Endothelial cell of umbilical vein (primary cell): ENCODE data around the gene SLCO2B1. TPM values are rescaled to one million over a fixed set of nuclear protein-coding genes. Genes with fewer than 3 reads are reported as not detected.
A peak's percentile ranks its signal among the peaks of the same experiment; 100 is the strongest.

Experiments
- BruUV-seq: library from RNA; stranded (reverse); fragments of 400-500 nt; replicated peaks from 2 replicates; lab custom pipeline; 2021; lab: Mats Ljungman, UMichigan
- CTCF ChIA-PET: fragments of 300-600, 350-600 bp; sonication (Branson Sonifier 250); formaldehyde crosslinking; loops from one replicate; lab custom pipeline; 2021; ENCODE audit warnings: antibody characterized with exemption, inconsistent platforms; lab: Charles Lee
- POLR2A ChIA-PET: fragments of 300-600, 350-600 bp; sonication (Branson Sonifier 250); formaldehyde crosslinking; loops from one replicate; lab custom pipeline; 2021; ENCODE audit warnings: antibody characterized with exemption, inconsistent platforms; lab: Charles Lee
- DNase-seq: peaks from one replicate; pipeline ENCODE4 v3.0.0-alpha.2; 2011; ENCODE audit warnings: low read depth, low spot score
- FAIRE-seq: peaks from 2 replicates; lab custom pipeline; 2011; peaks lifted over from hg19 to GRCh38; lab: Jason Lieb, UNC
- H2AFZ ChIP-seq: 2 replicates; pipeline ENCODE4 v1.6.0; 2012; ENCODE audit warnings: low read depth, low read length, control low read depth, inconsistent platforms
- H3K27ac ChIP-seq: 2 replicates; pipeline ENCODE4 v1.5.1; 2011; ENCODE audit warnings: low read depth, mild to moderate bottlenecking, control low read depth, low read length, moderate library complexity; ENCODE audit not compliant: insufficient read depth
- H3K27me3 ChIP-seq, 2 experiments: 2 replicates each; pipeline versions ENCODE4 v1.6.0 to v1.6.1; 2011; ENCODE audit warnings: low read length in 2 of 2, mixed read lengths in 1 of 2; ENCODE audit not compliant: control insufficient read depth in 2 of 2, insufficient read depth in 2 of 2
- H3K36me3 ChIP-seq, 2 experiments: 2 replicates in 1 of 2; 3 replicates in 1 of 2; pipeline ENCODE4 v1.5.1; 2011; ENCODE audit warnings: low read length in 2 of 2, mild to moderate bottlenecking in 1 of 2, moderate library complexity in 1 of 2; ENCODE audit not compliant: control insufficient read depth in 2 of 2, insufficient read depth in 2 of 2; ENCODE audit errors: extremely low read depth in 1 of 2
- H3K4me1 ChIP-seq: 3 replicates; pipeline ENCODE4 v1.5.1; 2011; ENCODE audit warnings: mild to moderate bottlenecking, low read length; ENCODE audit not compliant: control insufficient read depth, insufficient read depth; ENCODE audit errors: extremely low read depth
- H3K4me2 ChIP-seq: 2 replicates; pipeline ENCODE4 v1.6.1; 2011; ENCODE audit warnings: low read length, control low read depth, mixed read lengths; ENCODE audit not compliant: insufficient read depth
- H3K4me3 ChIP-seq, 3 experiments: fragments of 200-600 bp in 1 of 3; sonication (generic), shearing (Covaris generic) in 1 of 3; replicated peaks in 1 of 3; 2 replicates each; pipeline ENCODE4 v1.5.1; 2011 to 2016; ENCODE audit warnings: control low read depth in 3 of 3, low read length in 3 of 3, mild to moderate bottlenecking in 2 of 3, inconsistent platforms in 1 of 3, low read depth in 1 of 3, moderate library complexity in 1 of 3; ENCODE audit not compliant: insufficient read depth in 1 of 3
- H3K79me2 ChIP-seq: 2 replicates; pipeline ENCODE4 v1.6.0; 2012; ENCODE audit warnings: low read length, inconsistent platforms; ENCODE audit not compliant: control insufficient read depth, insufficient read depth
- H3K9ac ChIP-seq: replicated peaks from 2 replicates; pipeline ENCODE3; 2011; ENCODE audit warnings: low read length, control low read depth; ENCODE audit not compliant: insufficient read depth; ENCODE audit errors: extremely low read depth
- H3K9me1 ChIP-seq: replicated peaks from 3 replicates; pipeline ENCODE4 v1.6.0; 2011; ENCODE audit warnings: mild to moderate bottlenecking, low read length; ENCODE audit not compliant: control insufficient read depth, insufficient read depth; ENCODE audit errors: extremely low read depth
- H3K9me3 ChIP-seq: replicated peaks from 2 replicates; pipeline ENCODE4 v1.5.1; 2012; ENCODE audit warnings: low read length, inconsistent platforms; ENCODE audit not compliant: control insufficient read depth, insufficient read depth
- H4K20me1 ChIP-seq: replicated peaks from 2 replicates; pipeline ENCODE3; 2011; ENCODE audit warnings: mild to moderate bottlenecking, low read length; ENCODE audit not compliant: control insufficient read depth, insufficient read depth; ENCODE audit errors: extremely low read depth
- CTCF ChIP-seq, 2 donors: IDR thresholded peaks; 1 replicate in 1 of 2; 2 replicates in 1 of 2; pipeline ENCODE4 v1.5.1; 2011; ENCODE audit warnings: low read length in 2 of 2, mild to moderate bottlenecking in 2 of 2, moderate library complexity in 2 of 2, control low read depth in 1 of 2, inconsistent platforms in 1 of 2, low read depth in 1 of 2; ENCODE audit not compliant: insufficient read depth in 1 of 2; ENCODE audit errors: extremely low read depth in 1 of 2
- EZH2 ChIP-seq: IDR thresholded peaks from 2 replicates; pipeline ENCODE4 v1.6.1; 2012; ENCODE audit warnings: borderline replicate concordance, low read depth, mild to moderate bottlenecking, moderate library complexity, low read length, inconsistent platforms; ENCODE audit not compliant: severe bottlenecking
- FOS ChIP-seq: IDR thresholded peaks from 2 replicates; pipeline ENCODE4 v1.6.1; 2011; ENCODE audit warnings: mild to moderate bottlenecking, low read length, moderate library complexity, borderline replicate concordance; ENCODE audit not compliant: insufficient read depth
- dilution Hi-C: fragments of 300-500 bp; cut with MboI; formaldehyde crosslinking; loops from one replicate; pipeline ENCODE4 v1.15.0; 2019; ENCODE audit warnings: low sequenced_read_pairs; ENCODE audit not compliant: extremely low pct_ligation_motif_present
- intact Hi-C: fragments of 100-400 bp; cut with micrococcal nuclease; formaldehyde crosslinking; loops from one replicate; pipeline ENCODE4 v1.10.0; 2022
- polyA plus RNA-seq, 4 experiments: library from polyadenylated mRNA; depleted of rRNA in 3 of 4; stranded (reverse) in 3 of 4; unstranded in 1 of 4; fragments of >200 nt; gene quantifications; 2 replicates each; pipeline versions ENCODE4 v1.2.1 to v1.2.3, GENCODE V29; 2011 to 2012; ENCODE audit warnings: missing spikeins in 1 of 4
- total RNA-seq: library from RNA; stranded (reverse); gene quantifications from 2 replicates; pipeline ENCODE4 v1.2.3, GENCODE V29; 2021

The SLCO2B1 gene
- total and polyA plus RNA-seq, 2 donors (not counting 3 experiments of a cell fraction or from before 2014, with no cell fraction given), result 0.04 TPM; not detected in 1

GRCh38 chr11:75160220-75160757, 9.4 kb downstream of the SLCO2B1 start:
- BruUV-seq, result no TSS peak
- intact Hi-C loops, result no loop called here
- CTCF ChIA-PET, result interaction anchor here (0.7 to 2.3 kb wide), 7 partner anchors 10 to 88 kb away, joined by 3 to 14 read pairs (median 4); partner anchors contain the start of gene SLCO2B1

More at GRCh38 chr11:75160220-75160757, 9.4 kb downstream of the SLCO2B1 start:
- dilution Hi-C loops, result no loop called here
- peaks cover 0 to 2% of the 10 kb centered on the region in 2 experiments for H3K27me3 ChIP-seq
- no peak for FAIRE-seq
- H3K9ac ChIP-seq, result no peak overlapping the region
- no peaks in the 10 kb centered on the region for H3K79me2 ChIP-seq
- POLR2A ChIA-PET, result no interaction called here
- H3K27ac ChIP-seq, result no peak overlapping the region
- no peak overlapping the region for H3K4me3 ChIP-seq
- no peaks in the 10 kb centered on the region for H3K9me1 ChIP-seq
- H4K20me1 ChIP-seq, result no peaks in the 10 kb centered on the region
- TF ChIP-seq FOS (no peak), EZH2 (no peak), CTCF (IDR thresholded peaks at IDR 0.05; ENCODE audit: extremely low read depth in 1 of 2, insufficient read depth in 1 of 2, low read depth in 1 of 2, low read length in 2 of 2) (no peak)
- no peaks in the 10 kb centered on the region for H3K36me3 ChIP-seq
- H3K4me2 ChIP-seq, result no peak overlapping the region
- H3K4me1 ChIP-seq, result peaks cover 11% of the 10 kb centered on the region
- no peak overlapping the region for H2AFZ ChIP-seq
- H3K9me3 ChIP-seq, result no peaks in the 10 kb centered on the region
- DNase-seq, result peak; percentile 20
